GM21367 (cell line): Measurements from ENCODE around the gene RMI2.

Source experiments
- ATAC-seq: cut with Tn5 transposase; IDR thresholded peaks from one replicate; pipeline ENCODE4 v1.9.1; 2021; ENCODE audit not compliant: unreplicated experiment

Gene RMI2

DNA sequence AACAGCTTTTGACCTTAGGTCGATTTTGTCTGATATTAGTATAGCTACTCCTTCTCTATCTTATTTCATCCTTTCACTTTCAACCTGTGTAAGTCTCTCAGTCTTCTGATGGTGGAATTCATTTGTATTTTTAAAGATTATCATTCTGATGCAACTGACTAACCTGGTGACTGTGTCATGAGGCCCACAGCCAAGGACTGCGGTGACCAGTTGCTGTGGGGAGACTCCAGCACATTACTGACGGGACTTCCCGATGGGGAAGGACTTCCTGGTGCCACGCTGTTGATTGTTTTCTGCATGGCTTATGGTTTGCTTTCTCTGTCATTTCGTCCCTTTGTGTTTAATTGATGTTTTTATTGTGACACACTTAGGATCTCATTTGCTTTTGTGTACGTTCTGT, 34.2 kb downstream of the RMI2 start:
- ATAC-seq: no peak

DNA sequence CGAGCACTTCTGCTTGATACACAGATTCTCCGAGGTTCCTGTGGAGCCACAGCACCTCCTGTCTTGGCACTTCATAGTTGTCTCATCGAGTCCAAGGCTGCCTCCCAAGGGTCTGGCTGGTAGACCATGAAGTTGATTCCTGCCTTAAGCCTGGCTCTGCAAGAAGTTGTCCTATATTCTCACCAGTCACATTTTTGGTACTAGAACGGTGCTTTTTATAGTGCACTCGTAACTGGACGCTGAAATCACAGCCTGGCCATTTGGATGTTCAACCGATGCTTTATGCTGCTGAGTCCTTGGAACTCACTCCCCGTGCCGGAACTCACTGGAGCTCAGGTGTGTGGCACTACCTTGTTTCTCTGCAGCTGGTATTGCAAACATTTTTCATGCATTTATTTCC, 35.6 kb downstream of the RMI2 start:
- ATAC-seq: no peak

DNA sequence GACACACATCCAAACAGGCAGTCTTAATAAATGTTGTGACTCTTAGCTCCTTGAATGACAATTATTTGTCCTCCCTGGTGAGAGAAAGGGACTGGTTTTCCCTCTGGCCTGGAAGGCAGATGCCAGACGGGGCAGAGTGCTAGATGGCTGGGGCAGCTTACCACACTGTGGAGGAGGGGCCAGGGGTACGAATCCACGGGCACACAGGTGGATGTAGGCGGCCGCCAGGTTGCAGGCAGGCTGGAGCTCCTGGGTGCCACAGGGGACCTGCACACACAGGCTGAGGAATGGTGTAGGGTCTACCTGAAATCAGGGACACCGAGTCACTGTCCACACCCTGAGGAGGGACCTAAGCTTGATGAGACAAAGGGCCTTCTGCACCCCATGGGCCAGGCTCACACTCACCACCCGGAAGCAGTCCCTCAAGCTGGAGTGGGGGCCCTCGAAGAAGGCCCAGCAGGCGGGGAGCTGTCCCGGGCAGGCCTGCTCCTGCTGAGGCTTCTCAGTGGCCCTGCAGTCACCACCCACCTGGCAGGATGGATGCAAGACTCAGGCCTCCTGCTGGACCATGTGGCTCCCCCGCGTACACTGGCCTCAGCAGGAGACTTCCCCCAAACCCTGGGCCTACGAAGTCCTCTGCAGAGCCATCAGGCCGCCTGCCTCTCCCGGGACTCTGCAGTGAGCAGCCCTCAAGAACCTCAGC, 38.4 kb downstream of the RMI2 start:
- no peak for ATAC-seq

DNA sequence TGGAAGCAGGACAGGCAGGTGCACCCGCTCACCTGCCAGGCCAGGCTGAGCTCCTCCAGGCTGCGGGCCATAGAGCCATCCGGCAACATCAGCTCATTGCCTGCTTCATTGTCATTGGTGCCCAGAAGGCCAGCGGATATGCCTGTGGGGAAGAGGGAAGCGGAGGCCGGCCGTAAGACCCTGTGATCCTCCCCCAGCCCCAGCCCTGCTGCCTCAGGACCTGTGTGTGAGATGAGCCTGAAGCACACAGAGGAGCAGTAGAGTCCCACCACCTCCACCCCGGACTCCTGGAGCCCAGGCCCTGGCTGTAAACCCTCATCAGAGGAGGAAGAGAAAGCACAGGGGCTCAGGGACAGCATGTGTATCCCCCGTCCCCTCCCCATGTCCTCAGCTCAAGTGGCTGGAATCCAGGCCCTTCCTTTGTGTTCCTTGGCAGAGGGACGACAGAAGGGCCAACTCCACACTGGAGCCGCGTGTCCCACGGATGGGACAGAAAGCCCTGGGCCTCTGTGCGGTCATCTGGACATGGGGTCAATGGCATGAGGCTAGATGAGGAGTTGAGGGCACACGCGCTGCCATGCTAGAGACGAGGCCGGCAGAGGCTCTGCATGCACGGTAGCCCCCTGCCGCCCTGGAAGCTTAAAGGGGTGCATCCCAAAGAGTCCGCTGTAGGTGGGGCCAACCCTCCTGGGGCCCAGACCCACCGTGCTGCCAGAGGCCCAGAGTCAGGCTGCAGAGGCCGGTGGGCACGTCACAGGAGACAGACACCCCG, 39.1 kb downstream of the RMI2 start:
- no peak for ATAC-seq

DNA sequence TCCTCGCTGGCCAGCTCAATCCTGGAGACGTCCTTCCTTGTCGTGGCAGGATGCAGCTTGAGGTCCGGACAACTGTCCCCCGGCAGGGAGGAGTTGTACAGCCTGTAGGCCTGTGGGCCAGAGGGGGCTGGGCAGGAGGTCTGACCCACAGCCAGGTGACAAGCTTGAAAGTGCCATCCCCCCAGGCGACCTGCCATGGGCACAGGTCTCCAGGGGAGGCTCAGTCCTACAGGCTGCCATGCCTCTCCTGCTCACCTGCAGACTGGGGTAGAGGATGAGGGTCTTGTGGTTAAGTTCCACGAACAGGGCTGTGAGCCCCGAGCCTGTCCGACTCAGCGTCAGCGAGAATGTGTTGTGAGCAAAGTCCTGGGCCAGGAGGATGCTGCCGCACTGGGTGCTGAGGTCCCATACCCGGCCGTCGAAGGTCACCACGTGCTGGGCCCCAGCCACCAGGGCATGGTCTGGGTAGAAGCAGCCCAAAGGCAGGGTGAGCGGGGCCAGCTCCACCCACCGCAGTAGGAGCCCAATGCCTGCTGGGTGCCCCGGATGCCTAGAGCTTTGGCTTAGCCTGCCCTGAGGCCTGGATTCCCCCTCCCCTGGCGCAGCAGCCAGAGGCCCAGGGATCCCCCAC, 39.8 kb downstream of the RMI2 start:
- ATAC-seq: no peak

DNA sequence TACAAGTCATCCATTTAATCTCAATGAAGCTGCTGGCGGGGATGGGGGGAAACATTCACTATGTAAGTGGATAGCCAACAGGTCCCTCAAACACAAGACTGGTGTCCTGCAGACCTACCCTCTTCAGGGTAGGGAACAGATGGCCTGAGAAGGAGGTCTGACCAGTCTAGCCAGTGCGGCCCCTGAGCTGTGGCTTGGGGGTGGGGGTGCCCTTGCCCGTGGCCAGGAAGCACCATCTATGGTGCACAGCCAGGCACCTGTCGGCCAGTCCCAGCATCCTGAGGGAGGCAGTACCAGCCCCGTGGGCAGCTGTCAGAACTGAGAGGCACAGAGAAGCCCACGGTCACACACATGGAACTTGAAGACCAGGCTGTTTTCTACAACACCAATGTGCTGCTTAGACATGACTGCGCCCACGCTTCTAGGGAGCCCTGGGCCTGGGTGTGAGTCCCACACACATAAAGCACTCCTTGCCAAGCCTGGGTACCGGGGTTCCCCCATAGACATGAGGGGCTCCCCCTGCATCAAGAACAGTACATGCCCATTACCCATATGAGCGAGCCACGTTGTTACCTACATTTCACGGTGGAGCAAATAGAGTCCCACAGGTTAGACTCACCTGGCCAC, 40.9 kb downstream of the RMI2 start:
- no peak for ATAC-seq

DNA sequence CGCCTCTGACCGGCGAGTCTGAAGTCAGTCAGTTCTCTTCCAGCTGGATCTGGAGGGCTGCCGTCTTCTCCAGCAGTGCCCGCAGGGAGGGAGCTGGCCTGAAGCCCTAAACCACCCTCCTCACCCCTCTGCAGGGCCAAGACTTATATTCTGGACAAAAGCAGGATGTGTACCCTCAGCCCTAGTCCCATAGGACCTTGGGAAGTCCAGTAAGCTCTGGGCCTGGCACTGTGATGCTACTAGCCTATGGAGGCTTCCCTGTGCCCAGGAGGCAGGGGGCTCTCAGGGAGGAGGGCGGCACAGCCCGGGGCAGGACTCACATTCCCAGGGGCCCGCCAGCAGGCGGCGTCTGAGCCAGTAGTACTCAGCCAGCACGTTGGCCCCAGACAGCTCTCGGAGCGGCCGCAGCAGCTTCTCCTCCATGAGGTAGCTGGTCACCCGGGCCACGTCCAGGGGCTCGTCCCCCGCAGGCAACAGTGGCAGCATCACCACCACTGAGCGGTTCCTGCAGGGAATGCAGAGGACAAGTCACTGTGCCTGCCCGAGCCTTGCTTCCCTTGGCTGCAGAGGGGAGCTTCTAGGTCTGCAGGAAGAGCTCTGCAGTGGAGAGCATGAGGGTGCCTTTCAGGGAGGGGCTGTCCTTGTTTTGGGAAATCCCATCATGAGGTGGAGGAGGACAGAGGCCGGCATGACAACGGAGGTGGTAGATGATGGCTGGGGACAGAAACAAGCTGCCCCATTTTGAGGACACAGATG, 41.7 kb downstream of the RMI2 start:
- no peak for ATAC-seq

DNA sequence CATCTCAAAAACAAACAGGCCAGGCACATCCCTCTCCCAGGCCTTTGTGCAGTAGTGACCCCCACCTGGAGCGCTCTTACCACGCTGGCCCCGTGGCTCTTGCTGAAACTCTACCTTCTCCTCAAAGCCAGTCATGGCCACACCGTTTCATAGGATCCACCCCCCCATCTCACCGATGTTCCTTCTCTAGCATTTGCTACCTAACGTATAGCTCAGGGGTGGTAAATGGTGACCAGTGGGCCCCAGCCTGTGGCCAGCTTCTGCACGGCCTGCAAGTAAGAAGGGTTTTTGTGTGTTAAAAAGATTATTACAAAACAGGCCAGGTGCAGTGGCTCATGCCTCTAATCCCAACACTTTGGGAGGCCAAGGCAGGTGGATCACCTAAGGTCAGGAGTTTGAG, 43.8 kb downstream of the RMI2 start:
- no peak for ATAC-seq

DNA sequence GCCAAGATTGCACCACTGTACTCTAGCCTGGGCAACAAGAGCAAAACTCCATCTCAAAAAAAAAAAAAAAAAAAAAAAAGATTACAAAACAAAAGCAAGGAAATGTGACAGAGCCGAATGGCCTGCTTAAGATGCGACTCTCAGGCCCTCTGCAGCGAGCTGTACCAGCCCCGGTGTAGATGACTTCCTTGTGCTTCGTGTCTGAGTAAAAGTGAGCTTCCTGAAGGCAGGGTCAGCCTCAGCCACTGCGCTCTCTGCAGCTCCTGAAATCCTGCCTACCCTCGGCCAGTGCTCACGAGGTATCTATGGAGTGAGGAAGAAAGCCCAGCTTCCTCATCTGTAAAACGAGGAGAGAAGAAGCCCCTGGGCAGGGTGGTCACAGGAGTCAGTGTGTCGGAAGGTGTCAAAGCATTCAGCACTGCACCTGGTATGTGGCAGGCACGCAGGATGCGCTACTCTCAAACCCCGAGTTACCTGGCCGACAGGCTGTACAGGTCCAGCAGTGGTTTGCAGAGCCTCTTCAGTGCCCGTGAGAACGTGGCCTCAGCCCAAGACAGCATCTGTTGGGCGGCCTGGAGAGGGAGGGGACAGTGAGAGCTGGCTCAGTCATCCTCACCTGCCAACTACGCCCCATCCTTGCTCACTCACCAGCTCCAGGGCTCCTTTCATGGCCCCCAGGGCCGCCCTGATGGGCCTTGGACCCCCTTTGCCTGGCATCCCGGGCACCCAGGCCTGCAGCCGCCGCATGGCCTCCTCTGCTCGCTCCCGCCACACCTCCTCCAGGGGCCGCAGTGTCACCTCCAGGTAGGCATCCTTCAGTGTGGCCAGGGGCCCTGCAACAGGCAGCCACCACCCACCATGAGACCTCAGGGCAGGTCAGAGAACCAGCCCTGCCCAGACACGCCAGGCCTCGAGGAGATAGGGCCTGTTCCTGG, 44.6 kb downstream of the RMI2 start:
- no peak for ATAC-seq

DNA sequence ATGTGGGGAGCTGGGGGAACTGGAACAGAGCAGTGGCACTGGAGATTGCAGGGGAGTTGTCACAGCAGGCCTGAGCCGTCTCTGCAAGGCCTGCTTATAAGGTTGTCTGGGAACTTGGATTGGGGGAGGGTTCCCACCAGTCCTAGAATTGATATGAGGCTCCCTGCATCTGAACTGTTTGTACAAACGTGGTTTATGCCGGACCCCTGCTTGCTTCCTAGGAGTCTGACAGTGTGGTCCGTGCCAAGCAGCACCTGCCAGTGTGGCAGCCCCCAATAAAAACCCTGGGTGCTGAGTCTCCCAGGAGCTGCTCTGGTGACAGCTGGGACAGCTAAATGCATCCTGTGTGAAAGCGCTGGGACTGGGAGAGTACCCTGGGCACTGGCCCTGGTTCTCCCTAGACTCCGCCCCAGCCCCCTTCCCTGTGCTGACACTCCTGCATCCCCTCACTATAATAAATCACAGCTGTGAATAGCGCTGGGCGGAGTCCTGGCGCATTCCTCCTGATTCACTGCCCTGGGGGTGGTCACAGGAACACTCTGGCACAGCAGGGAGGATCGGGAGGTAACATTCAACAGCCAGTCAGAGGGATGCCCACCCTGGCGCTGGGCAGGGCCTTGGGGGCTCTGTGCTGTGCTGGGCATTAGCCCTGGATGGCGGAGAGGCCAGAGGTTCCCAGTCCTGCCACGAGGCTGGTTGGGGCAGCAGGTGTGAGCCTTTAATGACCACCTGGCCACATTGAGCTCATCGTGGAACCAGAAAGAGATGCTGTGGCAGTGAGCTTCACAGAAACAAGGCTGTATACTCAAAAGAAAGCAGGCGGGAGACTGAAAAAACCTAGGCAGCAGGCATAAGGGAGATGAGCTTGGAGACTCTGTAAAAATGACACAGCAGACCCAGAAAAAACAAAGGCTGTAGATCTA, 45.6 kb downstream of the RMI2 start:
- ATAC-seq: no peak

DNA sequence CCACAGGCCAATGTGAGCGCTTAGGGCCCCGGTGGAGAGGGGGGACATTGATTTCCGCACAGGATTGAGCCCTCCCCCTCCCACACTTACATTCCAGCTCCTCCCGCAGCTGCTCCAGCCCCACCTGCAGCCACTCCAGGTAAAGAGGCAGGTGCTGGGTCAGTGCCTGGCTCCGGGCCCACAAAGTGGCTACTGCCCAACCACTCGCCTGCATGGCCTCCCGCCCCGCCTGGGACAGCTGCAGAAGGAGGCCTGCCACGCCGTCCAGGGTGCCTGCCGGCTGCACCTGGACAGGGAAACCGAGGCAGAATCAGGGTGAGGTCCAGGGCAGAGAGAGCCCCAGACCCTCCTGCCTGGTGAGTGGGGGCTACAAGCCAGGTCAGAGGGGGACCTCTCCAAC, 46.3 kb downstream of the RMI2 start:
- no peak for ATAC-seq

DNA sequence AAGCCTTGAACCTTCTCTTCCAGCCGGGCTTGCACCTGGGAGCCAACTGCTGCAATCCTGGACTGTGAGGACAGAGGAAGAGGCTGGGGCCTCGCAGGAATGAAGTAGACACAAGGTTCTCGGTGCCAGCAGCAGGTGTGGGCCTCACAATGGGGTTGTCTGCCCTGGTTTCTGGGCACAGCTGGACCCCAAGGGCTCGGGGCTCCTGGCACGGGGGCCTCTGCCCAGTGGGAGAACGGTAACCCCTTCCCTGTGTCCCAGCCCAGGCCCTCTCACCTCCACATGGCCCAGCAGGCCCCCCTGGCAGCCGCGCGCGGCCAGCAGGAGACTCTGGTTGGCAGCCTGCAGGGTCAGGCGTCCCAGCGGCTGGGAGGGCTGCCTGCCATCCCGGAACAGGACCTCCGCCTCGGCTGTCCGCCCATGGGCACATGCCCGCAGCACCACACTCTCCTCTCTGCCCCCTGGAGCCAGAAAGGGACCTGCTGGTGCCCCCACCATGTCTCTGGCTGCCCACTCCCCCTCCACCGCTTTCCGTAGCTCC, 46.9 kb downstream of the RMI2 start:
- ATAC-seq: no peak

DNA sequence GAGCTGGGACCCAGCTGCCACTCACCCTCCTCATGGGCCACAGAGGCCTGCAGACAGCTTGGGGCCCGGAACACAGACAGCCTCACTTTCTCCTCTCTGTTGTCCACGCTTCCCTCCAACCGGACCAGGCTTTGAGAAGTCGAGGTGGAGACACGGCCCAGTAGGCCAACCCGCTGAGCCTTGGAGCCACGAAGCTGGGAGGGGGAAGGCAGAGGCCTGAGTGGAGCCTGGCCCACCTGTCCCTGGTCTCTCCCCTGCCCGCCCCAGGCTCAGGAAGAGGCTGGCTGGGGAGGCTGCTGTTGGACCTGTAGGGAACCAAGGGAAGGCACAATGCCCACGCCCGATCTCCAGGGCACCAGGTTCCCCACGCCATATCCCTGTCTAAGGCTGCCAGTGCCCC, 48.1 kb downstream of the RMI2 start:
- ATAC-seq: no peak

DNA sequence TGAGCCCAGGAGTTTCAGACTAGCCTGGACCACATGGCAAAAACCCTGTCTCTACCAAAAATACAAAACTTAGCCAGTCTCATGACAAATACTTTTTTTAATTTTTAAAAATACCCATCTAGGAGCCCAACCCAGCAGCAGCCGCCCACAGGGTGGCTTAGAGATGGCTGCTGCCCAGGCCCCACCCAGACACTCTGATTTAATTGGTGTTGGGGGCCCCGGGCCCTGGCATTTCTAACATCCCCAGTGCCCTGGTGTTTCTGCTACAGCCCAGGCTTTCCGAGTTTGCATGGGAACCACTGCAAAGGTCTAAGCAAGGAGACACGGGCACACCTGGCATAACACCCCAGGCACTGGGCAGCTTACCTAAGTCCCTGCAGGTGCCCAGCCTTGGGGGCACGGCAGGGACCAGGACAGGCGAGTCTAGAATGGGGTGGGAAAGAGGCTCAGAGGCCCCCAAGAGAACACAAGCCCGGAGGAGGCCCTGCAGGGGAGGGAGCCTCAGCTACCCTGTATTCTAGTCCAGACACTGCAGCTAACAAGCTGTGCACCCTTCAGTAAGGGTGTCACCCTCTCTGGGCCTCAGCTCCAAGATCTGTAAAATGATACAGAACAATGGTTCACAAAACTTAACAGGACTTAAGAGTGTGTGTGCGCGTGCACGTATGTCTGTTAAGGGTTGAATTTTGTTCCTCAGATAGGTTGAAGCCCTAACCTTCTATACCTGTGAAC, 48.8 kb downstream of the RMI2 start:
- ATAC-seq: no peak

DNA sequence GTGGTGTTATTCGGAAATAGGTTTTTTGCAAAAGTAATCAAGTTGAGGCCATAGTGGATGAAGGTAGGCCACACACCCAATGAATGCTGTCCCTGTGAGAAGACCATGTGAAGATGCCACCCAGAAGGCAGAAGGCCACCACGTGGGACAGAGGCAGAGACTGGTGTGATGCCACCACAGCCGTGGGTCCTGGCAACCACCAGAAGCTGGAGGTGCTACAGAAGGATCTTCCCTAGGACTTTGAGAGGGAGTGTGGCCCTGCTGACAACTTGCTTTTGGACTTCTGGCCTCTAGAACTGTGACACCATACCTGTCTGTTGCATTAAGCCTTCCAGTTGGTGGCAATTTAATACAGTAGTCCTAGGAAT, 49.3 kb downstream of the RMI2 start:
- ATAC-seq: no peak

DNA sequence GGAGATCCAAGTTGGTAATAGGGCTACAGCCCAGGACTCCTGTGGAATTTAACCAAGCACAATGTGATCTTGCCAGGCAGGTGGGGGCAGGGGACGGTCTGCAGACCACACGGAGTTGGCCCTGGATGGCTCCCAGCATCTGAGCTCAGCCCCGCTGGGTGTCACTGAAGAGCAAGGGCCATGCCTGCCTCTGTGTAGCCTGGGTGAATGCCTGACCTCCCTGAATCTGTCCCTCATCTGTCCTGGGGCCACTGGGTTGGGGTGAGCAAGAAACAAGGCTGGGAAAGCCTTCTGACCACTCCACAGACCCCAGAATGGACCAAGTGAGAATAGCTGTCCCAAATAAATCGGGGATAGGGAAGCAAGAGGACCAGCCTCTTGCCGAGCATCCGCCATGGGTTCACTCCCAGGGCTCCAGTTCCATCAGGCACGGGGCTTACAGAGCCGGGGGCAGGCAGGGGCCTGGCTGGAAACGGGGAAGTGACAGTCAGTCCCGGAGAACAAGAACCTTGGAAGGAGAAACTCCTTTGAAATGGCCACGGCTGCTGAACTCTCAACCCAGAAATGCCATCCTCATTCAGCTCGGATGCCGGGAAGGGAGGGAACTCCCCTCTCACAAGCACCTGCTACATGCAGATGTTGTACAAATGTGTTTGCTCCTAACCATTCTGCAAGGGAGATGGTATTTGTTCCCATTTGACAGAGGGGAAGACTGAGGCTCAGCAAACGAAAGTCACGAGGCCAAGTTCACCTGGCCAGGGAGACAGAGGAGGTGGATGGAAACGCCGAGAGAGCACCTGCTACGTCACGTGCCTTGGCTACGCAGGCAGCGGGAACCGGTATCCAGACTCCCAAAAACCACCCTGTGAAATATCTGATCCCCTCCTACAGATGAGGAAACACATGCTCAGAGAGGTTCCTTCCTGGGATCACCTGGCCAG, 50.0 kb downstream of the RMI2 start:
- ATAC-seq: no peak

DNA sequence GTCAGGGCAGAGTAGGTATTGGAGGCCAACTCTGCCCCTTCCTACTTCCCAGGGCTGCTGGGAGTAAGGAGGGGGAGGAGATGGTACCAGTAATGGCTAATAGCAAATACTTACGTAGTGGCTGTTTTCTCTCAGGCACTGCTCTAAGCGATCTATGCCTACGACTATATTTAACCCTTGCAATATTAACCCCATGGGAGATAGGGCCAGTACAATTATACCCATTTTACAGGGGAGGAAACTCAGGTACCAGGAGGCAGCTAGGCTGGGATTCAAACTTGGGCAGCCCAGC, 50.6 kb downstream of the RMI2 start:
- no peak for ATAC-seq
